ENCODE data around the gene CREBBP. TPM values are rescaled to one million over a fixed set of nuclear protein-coding genes. Genes with fewer than 3 reads are reported as not detected.
A peak's percentile ranks its signal among the peaks of the same experiment; 100 is the strongest.

CREBBP gene
- total RNA-seq, 1 donor from 2014 or later = 33.5 TPM

DNA sequence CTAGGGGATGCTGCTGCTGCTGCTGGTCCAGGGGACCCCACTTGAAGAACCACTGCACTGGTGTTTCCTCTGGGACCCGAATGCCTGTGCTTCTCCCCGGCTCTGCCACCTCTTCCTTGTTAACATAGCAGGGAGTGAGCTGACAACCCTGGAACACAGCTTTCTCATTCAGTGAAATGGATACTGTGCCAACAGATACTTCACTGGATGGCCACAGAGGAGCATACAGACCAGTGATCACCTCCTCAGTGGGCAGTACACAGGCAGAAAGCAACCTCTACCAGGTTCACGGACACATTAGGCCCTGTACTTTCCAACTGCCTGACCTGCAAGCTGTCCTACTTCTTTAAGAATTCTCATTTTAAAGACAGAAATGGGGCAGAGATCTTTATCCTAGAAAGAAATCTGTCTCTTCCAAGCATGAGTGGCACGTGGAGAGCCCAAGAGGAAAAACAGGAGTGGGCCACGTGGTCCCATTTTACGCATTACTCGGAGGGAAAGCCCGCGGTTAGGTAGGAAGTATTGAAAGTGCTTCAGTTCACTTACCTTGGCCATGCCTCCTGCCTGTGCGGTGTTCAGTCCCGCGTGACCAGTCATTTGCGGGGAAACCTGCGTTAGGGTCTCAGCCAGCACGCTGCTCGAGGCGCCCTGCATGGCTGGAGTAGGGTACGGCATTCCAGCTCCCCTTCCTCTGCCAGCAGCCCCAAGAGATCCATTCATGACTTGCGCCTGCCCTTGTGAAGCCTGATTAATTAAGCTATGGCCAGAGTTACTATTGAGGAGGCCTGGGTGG is 30.6 kb downstream of the CREBBP start:
- no peak for TF ChIP-seq CTCF (IDR thresholded peaks at IDR 0.05; ENCODE audit: borderline replicate concordance)
- H3K36me3 ChIP-seq = peaks cover 14% of the 10 kb centered on the region
- no peak overlapping the region for H3K27ac ChIP-seq (replicated peaks)
- no peak overlapping the region for H3K4me3 ChIP-seq
- intact Hi-C loops (cut with micrococcal nuclease) = no loop called here
- peaks cover 73% of the 10 kb centered on the region for H3K4me1 ChIP-seq
- no peaks in the 10 kb centered on the region for H3K9me3 ChIP-seq (replicated peaks)
- H3K27me3 ChIP-seq (ENCODE audit: low read depth) = no peaks in the 10 kb centered on the region
- no peak for DNase-seq

DNA sequence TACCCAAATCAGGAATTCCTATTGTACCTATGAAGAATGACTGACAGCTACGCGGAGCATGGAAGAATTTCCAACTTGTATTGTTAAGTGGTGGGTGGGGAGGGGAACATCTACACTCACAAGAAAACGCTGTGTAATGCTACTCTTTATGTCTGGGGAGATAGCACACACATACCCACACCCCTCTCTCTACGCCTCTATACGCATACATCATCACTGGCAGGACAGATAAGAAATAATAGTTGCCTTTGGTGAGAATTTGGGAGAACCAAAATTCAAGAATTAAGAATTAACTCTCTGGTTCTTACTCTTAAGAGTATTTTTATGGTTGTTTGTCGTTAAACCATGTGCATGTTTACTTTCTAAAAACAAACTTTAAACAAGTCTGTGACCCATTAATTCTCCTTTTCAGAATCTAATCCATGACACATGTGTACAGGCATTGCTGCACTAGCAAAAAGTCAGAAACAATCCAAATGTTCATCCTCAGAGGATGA is 33.9 kb downstream of the CREBBP start:
- peaks cover 72% of the 10 kb centered on the region for H3K4me1 ChIP-seq
- H3K4me3 ChIP-seq = no peak overlapping the region
- H3K27ac ChIP-seq (replicated peaks) = no peak overlapping the region
- no peaks in the 10 kb centered on the region for H3K9me3 ChIP-seq (replicated peaks)
- H3K36me3 ChIP-seq = peaks cover 14% of the 10 kb centered on the region
- no peak for DNase-seq
- TF ChIP-seq CTCF (IDR thresholded peaks at IDR 0.05; ENCODE audit: borderline replicate concordance) = no peak
- H3K27me3 ChIP-seq (ENCODE audit: low read depth) = no peaks in the 10 kb centered on the region
- intact Hi-C loops (cut with micrococcal nuclease) = no loop called here

DNA sequence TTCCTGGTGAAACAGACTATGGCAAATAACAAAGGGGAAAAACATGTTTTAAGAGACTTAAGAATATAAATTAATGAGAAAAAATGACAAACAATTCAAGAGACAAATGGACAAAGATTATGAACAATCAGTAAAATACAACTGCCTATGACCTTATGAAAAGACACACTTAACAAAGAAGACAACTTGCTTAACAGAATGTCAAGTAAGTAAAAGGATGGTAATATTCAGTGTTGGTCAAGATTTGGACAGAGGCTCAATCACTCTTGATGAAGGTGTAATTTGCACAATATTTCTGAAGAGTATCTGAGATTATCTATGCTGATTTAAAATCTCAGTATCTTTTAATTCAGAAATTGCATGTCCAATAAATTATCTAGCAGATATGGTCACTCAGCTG is 34.4 kb downstream of the CREBBP start:
- DNase-seq = no peak
- Histone ChIP-seq H3K9me3 (replicated peaks) (no peaks in the 10 kb centered on the region), H3K27me3 (ENCODE audit: low read depth) (no peaks in the 10 kb centered on the region), H3K4me1 (peaks cover 78% of the 10 kb centered on the region), H3K36me3 (peaks cover 14% of the 10 kb centered on the region), H3K27ac (replicated peaks) (no peak overlapping the region), H3K4me3 (no peak overlapping the region)
- intact Hi-C loops (cut with micrococcal nuclease) = no loop called here
- TF ChIP-seq CTCF (IDR thresholded peaks at IDR 0.05; ENCODE audit: borderline replicate concordance) = no peak

DNA sequence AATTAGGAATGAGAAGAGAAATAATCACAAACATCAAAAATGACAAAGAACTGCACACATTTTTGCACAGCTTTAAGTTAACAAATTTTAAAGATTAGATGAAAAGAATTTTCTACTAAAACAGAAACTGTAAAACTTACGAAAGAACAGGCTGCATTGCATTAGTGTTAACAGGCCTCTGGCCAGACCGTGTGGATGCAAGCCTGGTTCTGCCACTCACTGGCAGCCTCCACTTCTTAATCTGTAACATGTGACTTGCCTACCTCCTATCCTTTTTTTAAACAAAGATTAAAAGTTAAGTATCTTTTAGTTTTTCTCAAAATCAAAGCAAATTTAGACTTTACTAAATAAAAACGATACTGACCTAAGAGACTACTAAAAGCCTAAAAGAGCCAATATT is 37.5 kb downstream of the CREBBP start:
- Histone ChIP-seq H3K9me3 (replicated peaks) (no peaks in the 10 kb centered on the region), H3K27ac (replicated peaks) (peak overlapping the region; percentile 37), H3K36me3 (no peaks in the 10 kb centered on the region), H3K27me3 (ENCODE audit: low read depth) (no peaks in the 10 kb centered on the region), H3K4me3 (no peak overlapping the region), H3K4me1 (peaks cover 85% of the 10 kb centered on the region)
- intact Hi-C loops (cut with micrococcal nuclease) = no loop called here
- no peak for TF ChIP-seq CTCF (IDR thresholded peaks at IDR 0.05; ENCODE audit: borderline replicate concordance)
- DNase-seq = peak; percentile 33

GRCh38 chr16:3841729-3842508 is 38.6 kb downstream of the CREBBP start:
- no peaks in the 10 kb centered on the region for H3K9me3 ChIP-seq (replicated peaks)
- no peak overlapping the region for H3K4me3 ChIP-seq
- H3K36me3 ChIP-seq = no peaks in the 10 kb centered on the region
- peak overlapping the region; percentile 37 for H3K27ac ChIP-seq (replicated peaks)
- no peak for TF ChIP-seq CTCF (IDR thresholded peaks at IDR 0.05; ENCODE audit: borderline replicate concordance)
- intact Hi-C loops (cut with micrococcal nuclease) = no loop called here
- no peak for DNase-seq
- H3K27me3 ChIP-seq (ENCODE audit: low read depth) = no peaks in the 10 kb centered on the region
- peaks cover 88% of the 10 kb centered on the region for H3K4me1 ChIP-seq

Data from left ventricle myocardium inferior (tissue), 1 donor.